Measurements from ENCODE around the gene XRCC2.

The XRCC2 gene

GRCh38 chr7:152663931-152664330 is 12.0 kb downstream of the XRCC2 start:
- H3K9ac ChIP-seq (ENCODE audit: low read length) = no peak overlapping the region
- H3K4me3 ChIP-seq (ENCODE audit: low read depth, low read length) = no peak overlapping the region
- no CpG with 5 or more reads among the region's 2 CpGs for WGBS (ENCODE audit: extremely low coverage, insufficient coverage, insufficient read length)
- peak; percentile 67 to 89 for DNase-seq
- peak overlapping the region; percentile 52 for H3K27ac ChIP-seq (ENCODE audit: low read depth, low read length)
- peaks cover 8 to 24% of the 10 kb centered on the region in 2 experiments for H3K4me1 ChIP-seq (ENCODE audit: control insufficient read depth in 1 of 2, insufficient read depth in 2 of 2, low read length in 2 of 2)
- H2AK5ac ChIP-seq (ENCODE audit: low read length) = no peak overlapping the region
- no peak overlapping the region for H3K4ac ChIP-seq (ENCODE audit: low read depth, low read length)
- peak overlapping the region; percentile 52 for H2BK12ac ChIP-seq (ENCODE audit: low read length)
- no peaks in the 10 kb centered on the region for H3K9me3 ChIP-seq (ENCODE audit: insufficient read depth, low read depth, low read length)
- H3K79me2 ChIP-seq (ENCODE audit: control insufficient read depth, insufficient read depth, low read length, poor library complexity) = no peaks in the 10 kb centered on the region
- H3K36me3 ChIP-seq (ENCODE audit: control insufficient read depth in 1 of 2, insufficient read depth in 2 of 2, low read length in 2 of 2) = peaks cover 4 to 5% of the 10 kb centered on the region in 2 experiments
- H4K8ac ChIP-seq (ENCODE audit: low read depth, low read length) = peak overlapping the region; percentile 40
- no peaks in the 10 kb centered on the region for H3K27me3 ChIP-seq (ENCODE audit: insufficient read depth, low read length)
- no peak overlapping the region for H4K12ac ChIP-seq (ENCODE audit: low read depth, low read length)
- peaks cover 7% of the 10 kb centered on the region for H3K79me1 ChIP-seq (ENCODE audit: low read length)
- peak overlapping the region; percentile 42 for H3K14ac ChIP-seq (ENCODE audit: low read length)
- H3K18ac ChIP-seq (ENCODE audit: low read length) = peak overlapping the region; percentile 37
- peak overlapping the region; percentile 59 for H2BK5ac ChIP-seq (ENCODE audit: low read depth, low read length, poor library complexity)
- H2AFZ ChIP-seq (ENCODE audit: insufficient read depth, low read length, poor library complexity) = no peak overlapping the region
- no peak overlapping the region for H3K4me2 ChIP-seq (ENCODE audit: low read length)
- H2BK120ac ChIP-seq (ENCODE audit: insufficient read depth, low read length, poor library complexity) = peak overlapping the region; percentile 75
- H4K91ac ChIP-seq (ENCODE audit: low read depth, low read length) = peak overlapping the region; percentile 38
- H3K23ac ChIP-seq (ENCODE audit: low read length) = no peak overlapping the region

GRCh38 chr7:152663148-152663740 is 12.7 kb downstream of the XRCC2 start:
- no peak overlapping the region for H4K12ac ChIP-seq (ENCODE audit: low read depth, low read length)
- peak overlapping the region; percentile 59 for H2BK5ac ChIP-seq (ENCODE audit: low read depth, low read length, poor library complexity)
- peak overlapping the region; percentile 42 for H3K14ac ChIP-seq (ENCODE audit: low read length)
- peaks cover 8 to 24% of the 10 kb centered on the region in 2 experiments for H3K4me1 ChIP-seq (ENCODE audit: control insufficient read depth in 1 of 2, insufficient read depth in 2 of 2, low read length in 2 of 2)
- H2AK5ac ChIP-seq (ENCODE audit: low read length) = no peak overlapping the region
- no peak overlapping the region for H3K9ac ChIP-seq (ENCODE audit: low read length)
- H2BK120ac ChIP-seq (ENCODE audit: insufficient read depth, low read length, poor library complexity) = peak overlapping the region; percentile 75
- H3K23ac ChIP-seq (ENCODE audit: low read length) = no peak overlapping the region
- peaks cover 4 to 5% of the 10 kb centered on the region in 2 experiments for H3K36me3 ChIP-seq (ENCODE audit: control insufficient read depth in 1 of 2, insufficient read depth in 2 of 2, low read length in 2 of 2)
- no peak overlapping the region for H3K4me3 ChIP-seq (ENCODE audit: low read depth, low read length)
- no peak overlapping the region for H3K4me2 ChIP-seq (ENCODE audit: low read length)
- no peak overlapping the region for H3K4ac ChIP-seq (ENCODE audit: low read depth, low read length)
- DNase-seq = peak; percentile 58 to 80
- peaks cover 7% of the 10 kb centered on the region for H3K79me1 ChIP-seq (ENCODE audit: low read length)
- H3K18ac ChIP-seq (ENCODE audit: low read length) = peak overlapping the region; percentile 37
- peak overlapping the region; percentile 52 for H3K27ac ChIP-seq (ENCODE audit: low read depth, low read length)
- no peaks in the 10 kb centered on the region for H3K79me2 ChIP-seq (ENCODE audit: control insufficient read depth, insufficient read depth, low read length, poor library complexity)
- H3K27me3 ChIP-seq (ENCODE audit: insufficient read depth, low read length) = no peaks in the 10 kb centered on the region
- H4K8ac ChIP-seq (ENCODE audit: low read depth, low read length) = peak overlapping the region; percentile 40
- WGBS (ENCODE audit: extremely low coverage, insufficient coverage, insufficient read length) = no CpG with 5 or more reads among the region's 11 CpGs
- peak overlapping the region; percentile 52 for H2BK12ac ChIP-seq (ENCODE audit: low read length)
- H2AFZ ChIP-seq (ENCODE audit: insufficient read depth, low read length, poor library complexity) = no peak overlapping the region
- no peaks in the 10 kb centered on the region for H3K9me3 ChIP-seq (ENCODE audit: insufficient read depth, low read depth, low read length)
- H4K91ac ChIP-seq (ENCODE audit: low read depth, low read length) = peak overlapping the region; percentile 38

DNA sequence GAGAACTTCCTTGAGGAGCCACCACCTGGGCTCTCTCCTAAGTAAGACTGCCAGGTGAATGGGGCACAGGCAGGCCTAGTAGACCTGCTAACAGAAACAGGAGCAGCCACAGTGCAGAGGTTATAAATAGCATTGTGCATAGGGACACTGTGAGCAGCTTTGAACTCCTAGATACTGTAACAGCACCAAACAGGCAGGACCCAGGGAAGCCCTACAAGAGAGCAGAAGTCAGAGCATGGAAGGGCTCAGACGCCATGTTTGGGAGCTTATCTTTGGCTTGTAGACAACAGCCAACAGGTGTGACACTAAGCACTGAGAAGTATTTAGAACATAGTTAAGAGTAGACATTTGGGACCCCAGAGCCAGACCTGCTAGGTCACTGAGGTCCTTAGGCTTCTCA is 14.5 kb downstream of the XRCC2 start:
- Histone ChIP-seq H3K27ac (ENCODE audit: low read depth, low read length) (no peak overlapping the region), H3K14ac (ENCODE audit: low read length) (no peak overlapping the region), H2BK5ac (ENCODE audit: low read depth, low read length, poor library complexity) (no peak overlapping the region), H2AK5ac (ENCODE audit: low read length) (no peak overlapping the region), H3K79me1 (ENCODE audit: low read length) (peaks cover 7% of the 10 kb centered on the region), H4K91ac (ENCODE audit: low read depth, low read length) (no peak overlapping the region), H3K9me3 (ENCODE audit: insufficient read depth, low read depth, low read length) (no peaks in the 10 kb centered on the region), H3K4ac (ENCODE audit: low read depth, low read length) (peak overlapping the region; percentile 22), H3K79me2 (ENCODE audit: control insufficient read depth, insufficient read depth, low read length, poor library complexity) (no peaks in the 10 kb centered on the region), H3K27me3 (ENCODE audit: insufficient read depth, low read length) (no peaks in the 10 kb centered on the region), H3K4me2 (ENCODE audit: low read length) (no peak overlapping the region), H3K23ac (ENCODE audit: low read length) (no peak overlapping the region), H2BK12ac (ENCODE audit: low read length) (peak overlapping the region; percentile 38), H3K4me1 (ENCODE audit: control insufficient read depth in 1 of 2, insufficient read depth in 2 of 2, low read length in 2 of 2) (peaks cover 8 to 24% of the 10 kb centered on the region in 2 experiments), H2AFZ (ENCODE audit: insufficient read depth, low read length, poor library complexity) (no peak overlapping the region), H3K18ac (ENCODE audit: low read length) (peak overlapping the region; percentile 70), H4K8ac (ENCODE audit: low read depth, low read length) (no peak overlapping the region), H3K4me3 (ENCODE audit: low read depth, low read length) (no peak overlapping the region), H2BK120ac (ENCODE audit: insufficient read depth, low read length, poor library complexity) (no peak overlapping the region), H4K12ac (ENCODE audit: low read depth, low read length) (no peak overlapping the region), H3K9ac (ENCODE audit: low read length) (no peak overlapping the region), H3K36me3 (ENCODE audit: control insufficient read depth in 1 of 2, insufficient read depth in 2 of 2, low read length in 2 of 2) (peaks cover 4 to 8% of the 10 kb centered on the region in 2 experiments)
- DNase-seq = no peak
- no CpG with 5 or more reads among the region's 1 CpG for WGBS (ENCODE audit: extremely low coverage, insufficient coverage, insufficient read length)

DNA sequence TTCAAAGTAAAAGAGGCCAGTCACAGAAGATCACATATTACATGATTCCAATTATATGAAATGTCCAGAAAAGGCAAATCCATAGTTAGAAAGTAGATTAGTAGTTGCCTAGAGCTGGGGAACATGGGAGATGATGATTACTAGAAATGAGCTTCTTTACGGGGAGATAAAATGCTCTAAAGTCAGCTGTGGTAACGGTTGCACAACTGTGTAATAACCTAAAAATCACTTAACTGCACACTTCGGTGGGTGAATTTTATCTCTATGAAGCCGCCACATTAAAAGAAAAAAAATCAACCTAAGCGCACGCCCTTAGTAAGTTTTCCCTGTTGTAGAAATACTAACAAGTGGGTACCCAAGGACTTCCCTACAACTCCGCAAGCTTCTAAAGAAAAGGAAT is 15.9 kb downstream of the XRCC2 start:
- Histone ChIP-seq H3K27me3 (ENCODE audit: insufficient read depth, low read length) (no peaks in the 10 kb centered on the region), H4K12ac (ENCODE audit: low read depth, low read length) (no peak overlapping the region), H3K18ac (ENCODE audit: low read length) (no peak overlapping the region), H3K9ac (ENCODE audit: low read length) (no peak overlapping the region), H2BK12ac (ENCODE audit: low read length) (no peak overlapping the region), H3K4me2 (ENCODE audit: low read length) (no peak overlapping the region), H3K79me1 (ENCODE audit: low read length) (peaks cover 7% of the 10 kb centered on the region), H3K27ac (ENCODE audit: low read depth, low read length) (no peak overlapping the region), H3K79me2 (ENCODE audit: control insufficient read depth, insufficient read depth, low read length, poor library complexity) (no peaks in the 10 kb centered on the region), H3K4me3 (ENCODE audit: low read depth, low read length) (no peak overlapping the region), H3K23ac (ENCODE audit: low read length) (no peak overlapping the region), H3K4me1 (ENCODE audit: control insufficient read depth in 1 of 2, insufficient read depth in 2 of 2, low read length in 2 of 2) (peaks cover 8 to 23% of the 10 kb centered on the region in 2 experiments), H2BK5ac (ENCODE audit: low read depth, low read length, poor library complexity) (no peak overlapping the region), H2AFZ (ENCODE audit: insufficient read depth, low read length, poor library complexity) (no peak overlapping the region), H3K9me3 (ENCODE audit: insufficient read depth, low read depth, low read length) (no peaks in the 10 kb centered on the region), H2AK5ac (ENCODE audit: low read length) (no peak overlapping the region), H3K4ac (ENCODE audit: low read depth, low read length) (no peak overlapping the region), H3K14ac (ENCODE audit: low read length) (no peak overlapping the region), H4K8ac (ENCODE audit: low read depth, low read length) (no peak overlapping the region), H3K36me3 (ENCODE audit: control insufficient read depth in 1 of 2, insufficient read depth in 2 of 2, low read length in 2 of 2) (peaks cover 6 to 7% of the 10 kb centered on the region in 2 experiments), H4K91ac (ENCODE audit: low read depth, low read length) (no peak overlapping the region), H2BK120ac (ENCODE audit: insufficient read depth, low read length, poor library complexity) (no peak overlapping the region)
- no peak for DNase-seq
- no CpG with 5 or more reads among the region's 7 CpGs for WGBS (ENCODE audit: extremely low coverage, insufficient coverage, insufficient read length)
